Measurements from ENCODE around the gene ANKRD23. TPM values are rescaled to one million over a fixed set of nuclear protein-coding genes. Genes with fewer than 3 reads are reported as not detected.

Gene ANKRD23
- total and polyA plus RNA-seq, 2 of the 13 experiments (the other 11 are each of a cell fraction or from before 2014, with no cell fraction given) = 1.5 to 1.6 TPM

DNA sequence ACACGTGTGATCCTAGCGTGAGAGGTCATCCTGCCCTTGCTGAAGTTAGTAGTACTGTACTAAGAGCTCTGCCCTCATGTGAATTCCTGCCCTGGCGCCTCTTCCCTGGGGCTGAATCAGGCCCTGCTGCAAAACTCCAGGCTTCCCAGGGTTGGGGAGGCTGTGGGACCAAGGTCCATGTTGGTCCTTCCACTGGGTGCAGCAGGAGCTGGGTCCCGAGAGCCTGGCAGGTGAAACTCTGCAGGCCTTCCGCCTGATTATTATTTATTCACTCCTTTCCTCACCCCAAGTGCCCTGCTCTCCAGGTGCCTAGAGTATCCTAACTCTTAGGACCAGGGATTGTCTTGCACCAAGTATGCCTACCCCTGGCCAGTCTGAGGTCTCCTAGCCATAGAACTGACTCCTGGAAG lies 33.0 kb downstream of the ANKRD23 start (continued):
- TF ChIP-seq NFKBIZ (CRISPR knock-in tag; IDR thresholded peaks at IDR 0.05) (no peak), HOXD1 (CRISPR knock-in tag; IDR thresholded peaks at IDR 0.05) (no peak), NCOA2 (CRISPR knock-in tag; IDR thresholded peaks at IDR 0.05) (0 out of 2 replicates have a peak, but pooled peaks have one; percentile 31), KDM5B (CRISPR knock-in tag; IDR thresholded peaks at IDR 0.05; ENCODE audit: borderline replicate concordance) (0 out of 2 replicates have a peak, but pooled peaks have one; percentile 11), ZNF331 (CRISPR knock-in tag; IDR thresholded peaks at IDR 0.05) (peak; percentile 54), ZSCAN22 (CRISPR knock-in tag; IDR thresholded peaks at IDR 0.05) (no peak), ZBTB7A (CRISPR knock-in tag; IDR thresholded peaks at IDR 0.05) (no peak), ZNF761 (CRISPR knock-in tag; conservative IDR thresholded peaks at IDR 0.05) (peak; percentile 99), ZNF878 (CRISPR knock-in tag; IDR thresholded peaks at IDR 0.05) (no peak), CBX5 (CRISPR knock-in tag; IDR thresholded peaks at IDR 0.05; ENCODE audit: borderline replicate concordance) (no peak), FOXM1 (CRISPR knock-in tag; IDR thresholded peaks at IDR 0.05) (no peak), GABPB1 (CRISPR knock-in tag; IDR thresholded peaks at IDR 0.05) (no peak), DPF2 (CRISPR knock-in tag; IDR thresholded peaks at IDR 0.05; ENCODE audit: borderline replicate concordance, low read depth) (no peak), ZNF329 (CRISPR knock-in tag; IDR thresholded peaks at IDR 0.05; ENCODE audit: low read depth) (no peak), ZNF605 (CRISPR knock-in tag; IDR thresholded peaks at IDR 0.05) (no peak), DNMT1 (CRISPR knock-in tag; IDR thresholded peaks at IDR 0.05) (no peak), ARID2 (CRISPR knock-in tag; IDR thresholded peaks at IDR 0.05; ENCODE audit: borderline replicate concordance) (no peak), ZNF260 (CRISPR knock-in tag; IDR thresholded peaks at IDR 0.05; ENCODE audit: borderline replicate concordance, low read depth) (no peak), NCOA5 (CRISPR knock-in tag; IDR thresholded peaks at IDR 0.05) (no peak), RBM22 (optimal IDR thresholded peaks at IDR 0.05; ENCODE audit: low read length) (no peak), MTF2 (CRISPR knock-in tag; IDR thresholded peaks at IDR 0.05; ENCODE audit: borderline replicate concordance) (no peak), NR1H2 (CRISPR knock-in tag; IDR thresholded peaks at IDR 0.05; ENCODE audit: borderline replicate concordance, low read depth) (no peak)
- TF ChIP-seq, protein P1, sequence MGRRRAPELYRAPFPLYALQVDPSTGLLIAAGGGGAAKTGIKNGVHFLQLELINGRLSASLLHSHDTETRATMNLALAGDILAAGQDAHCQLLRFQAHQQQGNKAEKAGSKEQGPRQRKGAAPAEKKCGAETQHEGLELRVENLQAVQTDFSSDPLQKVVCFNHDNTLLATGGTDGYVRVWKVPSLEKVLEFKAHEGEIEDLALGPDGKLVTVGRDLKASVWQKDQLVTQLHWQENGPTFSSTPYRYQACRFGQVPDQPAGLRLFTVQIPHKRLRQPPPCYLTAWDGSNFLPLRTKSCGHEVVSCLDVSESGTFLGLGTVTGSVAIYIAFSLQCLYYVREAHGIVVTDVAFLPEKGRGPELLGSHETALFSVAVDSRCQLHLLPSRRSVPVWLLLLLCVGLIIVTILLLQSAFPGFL (CRISPR knock-in tag; IDR thresholded peaks at IDR 0.05) = no peak
- TF ChIP-seq, protein P2, sequence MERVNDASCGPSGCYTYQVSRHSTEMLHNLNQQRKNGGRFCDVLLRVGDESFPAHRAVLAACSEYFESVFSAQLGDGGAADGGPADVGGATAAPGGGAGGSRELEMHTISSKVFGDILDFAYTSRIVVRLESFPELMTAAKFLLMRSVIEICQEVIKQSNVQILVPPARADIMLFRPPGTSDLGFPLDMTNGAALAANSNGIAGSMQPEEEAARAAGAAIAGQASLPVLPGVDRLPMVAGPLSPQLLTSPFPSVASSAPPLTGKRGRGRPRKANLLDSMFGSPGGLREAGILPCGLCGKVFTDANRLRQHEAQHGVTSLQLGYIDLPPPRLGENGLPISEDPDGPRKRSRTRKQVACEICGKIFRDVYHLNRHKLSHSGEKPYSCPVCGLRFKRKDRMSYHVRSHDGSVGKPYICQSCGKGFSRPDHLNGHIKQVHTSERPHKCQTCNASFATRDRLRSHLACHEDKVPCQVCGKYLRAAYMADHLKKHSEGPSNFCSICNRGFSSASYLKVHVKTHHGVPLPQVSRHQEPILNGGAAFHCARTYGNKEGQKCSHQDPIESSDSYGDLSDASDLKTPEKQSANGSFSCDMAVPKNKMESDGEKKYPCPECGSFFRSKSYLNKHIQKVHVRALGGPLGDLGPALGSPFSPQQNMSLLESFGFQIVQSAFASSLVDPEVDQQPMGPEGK (CRISPR knock-in tag; IDR thresholded peaks at IDR 0.05) = no peak; the same call in 1 of the 2 replicates
- TF ChIP-seq, protein P3, sequence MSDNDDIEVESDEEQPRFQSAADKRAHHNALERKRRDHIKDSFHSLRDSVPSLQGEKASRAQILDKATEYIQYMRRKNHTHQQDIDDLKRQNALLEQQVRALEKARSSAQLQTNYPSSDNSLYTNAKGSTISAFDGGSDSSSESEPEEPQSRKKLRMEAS (IDR thresholded peaks at IDR 0.05) = peak; percentile 57
- TF ChIP-seq, protein P4, sequence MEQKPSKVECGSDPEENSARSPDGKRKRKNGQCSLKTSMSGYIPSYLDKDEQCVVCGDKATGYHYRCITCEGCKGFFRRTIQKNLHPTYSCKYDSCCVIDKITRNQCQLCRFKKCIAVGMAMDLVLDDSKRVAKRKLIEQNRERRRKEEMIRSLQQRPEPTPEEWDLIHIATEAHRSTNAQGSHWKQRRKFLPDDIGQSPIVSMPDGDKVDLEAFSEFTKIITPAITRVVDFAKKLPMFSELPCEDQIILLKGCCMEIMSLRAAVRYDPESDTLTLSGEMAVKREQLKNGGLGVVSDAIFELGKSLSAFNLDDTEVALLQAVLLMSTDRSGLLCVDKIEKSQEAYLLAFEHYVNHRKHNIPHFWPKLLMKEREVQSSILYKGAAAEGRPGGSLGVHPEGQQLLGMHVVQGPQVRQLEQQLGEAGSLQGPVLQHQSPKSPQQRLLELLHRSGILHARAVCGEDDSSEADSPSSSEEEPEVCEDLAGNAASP (CRISPR knock-in tag; IDR thresholded peaks at IDR 0.05; ENCODE audit: borderline replicate concordance) = no peak
- TF ChIP-seq, protein P5, sequence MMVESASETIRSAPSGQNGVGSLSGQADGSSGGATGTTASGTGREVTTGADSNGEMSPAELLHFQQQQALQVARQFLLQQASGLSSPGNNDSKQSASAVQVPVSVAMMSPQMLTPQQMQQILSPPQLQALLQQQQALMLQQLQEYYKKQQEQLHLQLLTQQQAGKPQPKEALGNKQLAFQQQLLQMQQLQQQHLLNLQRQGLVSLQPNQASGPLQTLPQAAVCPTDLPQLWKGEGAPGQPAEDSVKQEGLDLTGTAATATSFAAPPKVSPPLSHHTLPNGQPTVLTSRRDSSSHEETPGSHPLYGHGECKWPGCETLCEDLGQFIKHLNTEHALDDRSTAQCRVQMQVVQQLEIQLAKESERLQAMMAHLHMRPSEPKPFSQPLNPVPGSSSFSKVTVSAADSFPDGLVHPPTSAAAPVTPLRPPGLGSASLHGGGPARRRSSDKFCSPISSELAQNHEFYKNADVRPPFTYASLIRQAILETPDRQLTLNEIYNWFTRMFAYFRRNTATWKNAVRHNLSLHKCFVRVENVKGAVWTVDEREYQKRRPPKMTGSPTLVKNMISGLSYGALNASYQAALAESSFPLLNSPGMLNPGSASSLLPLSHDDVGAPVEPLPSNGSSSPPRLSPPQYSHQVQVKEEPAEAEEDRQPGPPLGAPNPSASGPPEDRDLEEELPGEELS (CRISPR knock-in tag; IDR thresholded peaks at IDR 0.05) = no peak

Data from HepG2 (cell line).